Stimulated activated CD8-positive, alpha-beta memory T cell treated with anti-CD3 and anti-CD28 coated beads, Interleukin-15, amount 100 ng/mL, for 48 hours (primary cell): Measurements from ENCODE around the gene SCN8A.
"Not testable (repeated sequence)": the region's sequence is repeated elsewhere in the genome, so short reads cannot be mapped to it uniquely, and the experiment has no call there.

ENCODE experiments used
- DNase-seq, 2 donors: peaks; one replicate each; pipeline ENCODE4 v3.0.0-alpha.2; 2020; ENCODE audit warnings: low read depth in 2 of 2

The SCN8A gene

GRCh38 chr12:51591016-51591901 lies at the start of gene SCN8A:
Gene SCN8A, plus strand, starts transcription at chr12:51591233. Its CDS starts 71,585 bp downstream, at chr12:51662818.
- peak; percentile 16 to 18 for DNase-seq

- no peak for DNase-seq
These were observed 44.9 kb upstream of the SCN8A start for GRCh38 chr12:51546097-51546496.

GRCh38 chr12:51547606-51548005 lies 43.4 kb upstream of the SCN8A start:
- no peak for DNase-seq

- no peak for DNase-seq
These were observed 42.8 kb upstream of the SCN8A start for GRCh38 chr12:51548241-51548640.

GRCh38 chr12:51549637-51550036 lies 41.4 kb upstream of the SCN8A start:
- no peak for DNase-seq

GRCh38 chr12:51568271-51569032 lies 22.6 kb upstream of the SCN8A start:
- not testable (repeated sequence) for DNase-seq

GRCh38 chr12:51579321-51579850 lies 11.6 kb upstream of the SCN8A start:
- no peak for DNase-seq

- no peak for DNase-seq
These were observed 2.0 kb upstream of the SCN8A start for GRCh38 chr12:51589060-51589459.

- DNase-seq: no peak
These were observed 1.4 kb upstream of the SCN8A start for GRCh38 chr12:51589557-51590176.

- peak; percentile 60 to 67 for DNase-seq
These were observed 552 bp upstream of the SCN8A start for GRCh38 chr12:51590347-51591015.

- no peak for DNase-seq
These were observed 1.1 kb downstream of the SCN8A start for GRCh38 chr12:51592034-51592705.

GRCh38 chr12:51593021-51593420 lies 2.0 kb downstream of the SCN8A start:
- DNase-seq: no peak

GRCh38 chr12:51593539-51593938 lies 2.5 kb downstream of the SCN8A start:
- DNase-seq: no peak

GRCh38 chr12:51598156-51598555 lies 7.1 kb downstream of the SCN8A start:
- DNase-seq: no peak

GRCh38 chr12:51600721-51601120 lies 9.7 kb downstream of the SCN8A start:
- DNase-seq: no peak

- DNase-seq: no peak
These were observed 10.2 kb downstream of the SCN8A start for GRCh38 chr12:51601241-51601640.

- DNase-seq: not testable (repeated sequence)
These were observed 14.9 kb downstream of the SCN8A start for GRCh38 chr12:51605896-51606295.

- DNase-seq: not testable (repeated sequence)
These were observed 16.2 kb downstream of the SCN8A start for GRCh38 chr12:51607197-51607596.

GRCh38 chr12:51620448-51620847 lies 29.4 kb downstream of the SCN8A start:
- no peak for DNase-seq

GRCh38 chr12:51621156-51621922 lies 30.3 kb downstream of the SCN8A start:
- no peak for DNase-seq
